Esophagus squamous epithelium (tissue), 4 donors: ENCODE data around the gene GRAMD4.

Experiments used
- POLR2A ChIP-seq, 4 donors: fragments of 450-650 bp; IDR thresholded peaks; one replicate each; pipeline ENCODE4 v1.6.1; 2017; ENCODE audit warnings: antibody characterized with exemption in 4 of 4, mild to moderate bottlenecking in 4 of 4, moderate library complexity in 3 of 4
- TF ChIP-seq, protein P1 (sequence below), 6 experiments: fragments of 450-650 bp in 4 of 6; fragments of 200-600 bp in 2 of 6; sonication (generic) in 2 of 6; IDR thresholded peaks; one replicate each; pipeline ENCODE4 v1.5.1; 2016 to 2019; ENCODE audit warnings: antibody characterized with exemption in 6 of 6, mild to moderate bottlenecking in 4 of 6, moderate library complexity in 4 of 6

DNA sequence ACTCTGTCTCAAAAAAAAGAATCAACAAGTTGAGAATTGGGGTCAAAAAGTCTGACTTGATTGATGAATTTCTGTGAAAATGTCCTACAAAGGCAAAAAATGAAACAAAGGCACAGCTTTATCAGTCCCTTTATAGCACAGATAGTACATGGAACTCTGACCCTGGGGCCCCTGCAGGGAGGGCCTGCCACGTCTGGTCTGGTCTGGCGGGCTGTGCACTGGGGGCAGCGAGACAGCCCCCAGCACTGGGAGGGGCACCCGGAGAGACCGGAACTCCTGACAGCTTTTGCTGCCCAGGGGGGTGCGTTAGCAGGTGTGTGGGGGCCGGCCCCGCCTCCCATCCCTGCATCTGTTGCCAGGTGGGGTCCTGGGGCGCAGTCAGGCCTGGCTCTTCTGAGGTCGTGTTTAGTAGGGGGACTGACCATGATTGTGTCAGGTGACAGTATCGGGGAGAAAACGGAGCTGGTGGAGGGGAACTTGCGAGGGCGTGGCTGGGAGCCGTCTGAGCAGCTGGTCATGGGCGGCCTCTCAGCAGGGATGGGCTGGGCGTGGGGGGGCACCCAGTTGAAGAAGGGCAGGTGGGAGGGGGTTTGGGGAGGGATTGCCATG is 51.7 kb downstream of the GRAMD4 start:
- no peak for TF ChIP-seq POLR2A (IDR thresholded peaks at IDR 0.05)
- TF ChIP-seq, protein P1, sequence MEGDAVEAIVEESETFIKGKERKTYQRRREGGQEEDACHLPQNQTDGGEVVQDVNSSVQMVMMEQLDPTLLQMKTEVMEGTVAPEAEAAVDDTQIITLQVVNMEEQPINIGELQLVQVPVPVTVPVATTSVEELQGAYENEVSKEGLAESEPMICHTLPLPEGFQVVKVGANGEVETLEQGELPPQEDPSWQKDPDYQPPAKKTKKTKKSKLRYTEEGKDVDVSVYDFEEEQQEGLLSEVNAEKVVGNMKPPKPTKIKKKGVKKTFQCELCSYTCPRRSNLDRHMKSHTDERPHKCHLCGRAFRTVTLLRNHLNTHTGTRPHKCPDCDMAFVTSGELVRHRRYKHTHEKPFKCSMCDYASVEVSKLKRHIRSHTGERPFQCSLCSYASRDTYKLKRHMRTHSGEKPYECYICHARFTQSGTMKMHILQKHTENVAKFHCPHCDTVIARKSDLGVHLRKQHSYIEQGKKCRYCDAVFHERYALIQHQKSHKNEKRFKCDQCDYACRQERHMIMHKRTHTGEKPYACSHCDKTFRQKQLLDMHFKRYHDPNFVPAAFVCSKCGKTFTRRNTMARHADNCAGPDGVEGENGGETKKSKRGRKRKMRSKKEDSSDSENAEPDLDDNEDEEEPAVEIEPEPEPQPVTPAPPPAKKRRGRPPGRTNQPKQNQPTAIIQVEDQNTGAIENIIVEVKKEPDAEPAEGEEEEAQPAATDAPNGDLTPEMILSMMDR (IDR thresholded peaks at IDR 0.05), result no peak
